ENCODE data around the gene NAT8. TPM values are rescaled to one million over a fixed set of nuclear protein-coding genes. Genes with fewer than 3 reads are reported as not detected.
A peak's percentile ranks its signal among the peaks of the same experiment; 100 is the strongest.
"Not testable (repeated sequence)": the region's sequence is repeated elsewhere in the genome, so short reads cannot be mapped to it uniquely, and the experiment has no call there.

NAT8 gene, protein sequence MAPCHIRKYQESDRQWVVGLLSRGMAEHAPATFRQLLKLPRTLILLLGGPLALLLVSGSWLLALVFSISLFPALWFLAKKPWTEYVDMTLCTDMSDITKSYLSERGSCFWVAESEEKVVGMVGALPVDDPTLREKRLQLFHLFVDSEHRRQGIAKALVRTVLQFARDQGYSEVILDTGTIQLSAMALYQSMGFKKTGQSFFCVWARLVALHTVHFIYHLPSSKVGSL
- not detected for polyA plus RNA-seq (2012; ENCODE audit: missing spikeins)

DNA sequence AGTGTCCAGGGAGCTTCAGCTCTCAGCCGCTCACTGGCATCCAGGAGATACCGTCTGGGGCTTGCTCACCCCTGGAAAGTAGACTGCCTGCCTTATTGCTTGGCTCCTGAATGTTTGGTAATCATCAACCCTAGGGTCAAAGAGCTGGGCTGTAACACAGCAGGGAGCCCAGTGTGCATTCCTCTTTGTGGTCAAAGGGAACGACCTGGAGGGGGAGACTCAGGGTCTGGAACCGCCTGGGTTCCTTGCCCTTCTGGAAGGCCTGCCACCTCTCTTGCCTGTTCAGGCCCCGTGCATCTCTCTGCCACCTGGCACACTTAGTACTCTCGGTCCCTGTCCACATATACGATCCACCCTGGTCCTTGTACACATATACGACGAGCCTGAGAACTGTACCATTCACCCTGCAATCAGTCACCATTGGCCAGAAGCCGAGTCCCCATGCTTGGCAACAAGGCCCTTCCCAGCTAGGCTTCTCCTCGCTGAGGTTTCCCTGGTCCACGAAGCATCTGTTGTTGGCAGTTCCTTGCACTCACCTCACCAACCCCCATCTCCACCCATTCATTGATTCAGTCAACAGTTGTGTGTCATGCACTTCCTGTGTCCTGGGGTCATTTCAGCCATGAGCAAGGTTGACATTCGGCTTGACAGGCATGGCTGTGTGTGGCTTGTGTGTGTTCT is at the start of gene NAT8:
TSS of gene NAT8 (minus strand) at position 85 of the 681 bp plus-strand sequence. CDS start 794 bp downstream, outside the sequence.
- TF ChIP-seq POLR2AphosphoS5 (IDR thresholded peaks at IDR 0.05; ENCODE audit: low read depth, low read length) (no peak), POLR2A (IDR thresholded peaks at IDR 0.05; ENCODE audit: low read depth, low read length) (no peak), TAF1 (IDR thresholded peaks at IDR 0.05; ENCODE audit: borderline replicate concordance, low read depth, low read length) (no peak)
- no peak for FAIRE-seq

DNA sequence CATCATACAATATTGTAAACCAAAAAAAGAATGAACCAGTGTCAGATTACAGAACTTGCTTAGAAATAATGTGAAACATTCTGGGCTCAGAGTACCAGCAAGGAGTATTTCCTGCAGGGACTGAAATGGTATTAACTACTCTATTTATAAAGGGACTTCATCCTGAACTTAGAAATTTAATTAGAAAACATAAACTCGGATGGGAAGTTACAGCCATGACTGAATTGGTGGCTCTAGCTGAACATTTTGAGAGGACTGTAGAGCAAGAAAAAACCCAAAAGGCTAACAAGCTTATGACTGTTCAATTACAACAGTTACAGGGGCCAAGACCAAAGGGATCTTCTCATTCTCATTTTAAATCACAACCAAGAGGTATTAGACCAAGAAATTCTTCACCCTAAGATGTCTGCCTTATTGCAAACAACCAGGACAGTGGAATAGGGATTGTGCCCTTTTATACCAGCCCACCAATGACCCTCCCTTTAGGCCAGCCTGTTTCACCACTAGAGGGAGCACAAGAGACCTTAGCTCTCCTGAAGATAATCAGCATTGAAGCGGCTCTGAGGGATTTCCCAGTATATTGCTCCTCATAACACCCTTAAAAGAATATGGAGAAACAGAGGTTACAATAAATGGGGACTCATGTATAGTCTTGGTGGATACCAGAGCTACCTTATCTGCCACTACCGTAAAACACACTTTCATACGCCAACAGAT is 48.3 kb upstream of the NAT8 start:
- peak; percentile 92 for FAIRE-seq
- DNase-seq (ENCODE audit: insufficient read length) = not testable (repeated sequence)

More for the DNA sequence above, at the start of gene NAT8:
- no peak for DNase-seq (ENCODE audit: insufficient read length)

GRCh38 chr2:73688494-73688893 is 46.3 kb upstream of the NAT8 start:
- DNase-seq (ENCODE audit: insufficient read length) = not testable (repeated sequence)

GRCh38 chr2:73685764-73686438 is 43.7 kb upstream of the NAT8 start:
- FAIRE-seq (no peak), DNase-seq (ENCODE audit: insufficient read length) (no peak)
- TF ChIP-seq TAF1 (IDR thresholded peaks at IDR 0.05; ENCODE audit: borderline replicate concordance, low read depth, low read length) = no peak
- no peak for TF ChIP-seq POLR2AphosphoS5 (IDR thresholded peaks at IDR 0.05; ENCODE audit: low read depth, low read length)

More at GRCh38 chr2:73688494-73688893, 46.3 kb upstream of the NAT8 start:
- not testable (repeated sequence) for FAIRE-seq

GRCh38 chr2:73684905-73685304 is 42.7 kb upstream of the NAT8 start:
- FAIRE-seq; DNase-seq (ENCODE audit: insufficient read length): not testable (repeated sequence)

GRCh38 chr2:73684325-73684724 is 42.1 kb upstream of the NAT8 start:
- peak; percentile 40 for FAIRE-seq
- not testable (repeated sequence) for DNase-seq (ENCODE audit: insufficient read length)

GRCh38 chr2:73679951-73680571 is 37.8 kb upstream of the NAT8 start:
- not testable (repeated sequence) for DNase-seq (ENCODE audit: insufficient read length)

DNA sequence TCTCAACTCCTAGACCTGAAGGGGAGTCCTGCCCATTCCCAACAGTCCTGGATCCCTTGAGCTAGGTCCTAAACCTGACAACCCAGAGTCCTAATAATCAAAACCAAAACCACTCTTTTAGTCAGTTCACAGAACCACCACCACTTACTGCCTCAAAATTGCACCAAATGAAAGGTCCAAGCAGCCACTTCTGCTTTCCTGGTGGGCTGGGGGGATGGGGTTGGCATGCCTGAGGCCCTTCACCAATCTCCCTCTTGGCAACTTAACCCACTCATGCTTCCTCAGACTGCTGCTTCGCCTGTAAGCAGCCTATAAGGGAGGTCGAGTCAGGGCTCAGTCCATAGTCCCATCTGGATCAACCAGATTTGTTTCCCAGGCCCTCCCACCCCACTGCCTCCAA is 37.0 kb upstream of the NAT8 start:
- not testable (repeated sequence) for DNase-seq (ENCODE audit: insufficient read length); FAIRE-seq

More at GRCh38 chr2:73679951-73680571, 37.8 kb upstream of the NAT8 start:
- FAIRE-seq = peak; percentile 66

DNA sequence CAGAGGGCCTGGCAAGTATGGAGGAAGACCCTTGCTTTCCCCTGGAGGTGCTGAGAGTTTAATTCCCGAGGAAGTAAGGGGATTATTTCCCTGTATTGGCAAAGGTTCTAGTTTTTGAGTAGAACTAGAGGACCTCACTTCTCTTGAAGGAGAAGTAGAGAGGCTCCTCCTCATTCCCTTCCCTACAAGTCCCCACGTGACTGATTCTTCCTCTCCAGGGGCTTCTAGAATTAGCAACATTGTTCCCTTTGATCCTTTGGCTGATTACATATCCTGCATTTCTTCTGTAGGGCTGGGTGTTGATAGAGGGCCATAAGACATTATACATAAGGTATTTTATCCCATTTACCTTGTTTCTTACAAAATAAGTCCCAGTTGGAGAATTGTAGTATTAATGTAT is 35.8 kb upstream of the NAT8 start:
- not testable (repeated sequence) for FAIRE-seq; DNase-seq (ENCODE audit: insufficient read length)

DNA sequence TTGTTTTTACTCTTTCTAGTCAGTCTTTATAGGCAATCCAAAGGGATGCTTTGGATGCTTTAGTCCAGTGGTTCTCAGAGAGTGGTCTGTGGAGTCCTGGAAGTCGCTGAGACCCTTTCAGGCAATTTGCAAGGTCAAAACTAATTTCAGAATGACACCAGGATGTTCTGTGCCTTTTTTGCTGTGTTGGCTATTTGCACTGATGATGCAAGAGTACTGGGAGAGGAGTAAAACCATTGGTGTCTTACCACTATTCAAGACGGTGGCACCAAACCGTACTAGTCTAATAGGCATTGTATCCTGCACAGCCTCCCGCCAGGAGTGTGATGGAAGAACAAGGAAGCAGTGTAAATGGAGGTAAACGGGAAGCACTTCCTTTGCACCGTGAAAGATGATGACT is 34.0 kb upstream of the NAT8 start:
- peak; percentile 33 for FAIRE-seq
- DNase-seq (ENCODE audit: insufficient read length) = not testable (repeated sequence)

- DNase-seq (ENCODE audit: insufficient read length) = not testable (repeated sequence)
- peak; percentile 58 for FAIRE-seq
These were observed 32.5 kb upstream of the NAT8 start for GRCh38 chr2:73674696-73675157.

GRCh38 chr2:73669976-73670375 is 27.8 kb upstream of the NAT8 start:
- not testable (repeated sequence) for DNase-seq (ENCODE audit: insufficient read length); FAIRE-seq

GRCh38 chr2:73667239-73667638 is 25.0 kb upstream of the NAT8 start:
- not testable (repeated sequence) for FAIRE-seq; DNase-seq (ENCODE audit: insufficient read length)

Data from GM12892 (cell line).